Stimulated activated CD4-positive, alpha-beta T cell treated with anti-CD3 and anti-CD28 coated beads, Interleukin-1b, Interleukin-23, amount 100 ng/mL, for 48 hours (primary cell): ENCODE results near the gene CDKAL1.
A peak's percentile ranks its signal among the peaks of the same experiment; 100 is the strongest.
"Not testable (repeated sequence)": the region's sequence is repeated elsewhere in the genome, so short reads cannot be mapped to it uniquely, and the experiment has no call there.

Experiments used
- DNase-seq: peaks from one replicate; pipeline ENCODE4 v3.0.0-alpha.2; 2020

The CDKAL1 gene

GRCh38 chr6:21230536-21230935, 696.3 kb downstream of the CDKAL1 start:
- DNase-seq, result no peak

DNA sequence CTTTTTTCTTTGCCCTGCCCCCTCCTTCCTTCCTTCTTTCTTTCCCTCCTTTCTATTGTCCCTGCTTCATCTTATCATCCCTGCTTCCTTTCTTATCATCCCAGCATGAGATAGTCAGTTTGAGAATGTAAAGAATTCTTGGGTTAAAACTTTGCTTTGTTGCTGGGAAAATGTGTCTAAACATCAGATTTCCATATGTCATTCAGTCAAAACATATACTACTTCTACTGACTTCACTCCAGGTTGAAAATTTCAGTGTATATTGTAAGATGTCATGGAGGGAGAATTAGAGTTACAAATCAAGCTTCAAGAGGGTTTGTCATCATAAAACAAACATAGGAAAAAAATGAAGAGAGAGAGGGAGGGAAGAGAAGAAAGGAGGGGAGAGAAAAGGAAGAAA, 700.9 kb downstream of the CDKAL1 start:
- DNase-seq, result no peak

DNA sequence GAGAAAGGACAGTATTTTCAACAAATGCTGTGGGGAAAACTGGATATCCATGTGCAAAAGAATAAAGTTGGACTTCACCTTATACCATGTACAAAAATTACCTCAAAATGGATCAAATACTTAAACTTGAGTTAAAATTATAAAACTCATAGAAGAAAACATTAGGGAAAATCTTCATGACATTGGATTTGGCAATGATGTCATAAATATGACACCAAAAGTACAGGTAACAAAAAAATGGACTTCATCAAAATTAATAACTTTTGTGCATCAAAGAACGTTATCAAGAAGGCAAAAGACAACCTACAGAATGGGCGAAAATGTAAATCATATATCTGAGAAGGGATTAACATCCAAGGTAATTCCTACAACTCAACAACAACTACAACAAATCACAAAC, 704.0 kb downstream of the CDKAL1 start:
- no peak for DNase-seq

GRCh38 chr6:21240709-21241108, 706.5 kb downstream of the CDKAL1 start:
- no peak for DNase-seq

- no peak for DNase-seq
Observed at GRCh38 chr6:21241231-21242130, 707.2 kb downstream of the CDKAL1 start.

DNA sequence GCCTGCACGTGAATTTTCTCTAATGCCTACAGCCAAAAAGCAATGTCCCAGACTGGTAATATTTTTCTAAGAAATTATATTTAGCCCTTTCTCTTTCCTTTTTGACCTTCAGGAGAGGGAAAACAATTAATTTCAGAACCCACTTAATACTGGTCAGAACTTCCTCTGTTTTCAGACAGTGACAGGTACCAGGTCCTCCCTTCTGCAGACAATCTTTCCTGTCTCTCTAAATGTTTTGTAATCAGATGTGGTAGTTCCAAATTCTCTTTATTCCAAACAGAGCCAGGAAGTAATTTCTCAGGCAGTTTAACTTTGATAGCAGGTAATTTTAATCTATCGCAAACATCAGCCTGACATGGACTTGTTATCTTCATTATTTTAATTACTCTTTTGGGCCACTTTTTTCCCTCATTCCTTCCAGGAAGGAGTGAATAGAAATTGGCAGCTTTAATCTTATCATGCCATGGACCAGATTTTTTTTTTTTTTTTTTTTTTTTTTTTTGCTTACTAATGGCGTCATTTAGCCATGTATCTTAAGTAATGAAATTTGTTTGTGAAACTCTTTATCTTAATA, 710.7 kb downstream of the CDKAL1 start:
- no peak for DNase-seq

GRCh38 chr6:21245488-21245887, 711.2 kb downstream of the CDKAL1 start:
- DNase-seq, result no peak

DNA sequence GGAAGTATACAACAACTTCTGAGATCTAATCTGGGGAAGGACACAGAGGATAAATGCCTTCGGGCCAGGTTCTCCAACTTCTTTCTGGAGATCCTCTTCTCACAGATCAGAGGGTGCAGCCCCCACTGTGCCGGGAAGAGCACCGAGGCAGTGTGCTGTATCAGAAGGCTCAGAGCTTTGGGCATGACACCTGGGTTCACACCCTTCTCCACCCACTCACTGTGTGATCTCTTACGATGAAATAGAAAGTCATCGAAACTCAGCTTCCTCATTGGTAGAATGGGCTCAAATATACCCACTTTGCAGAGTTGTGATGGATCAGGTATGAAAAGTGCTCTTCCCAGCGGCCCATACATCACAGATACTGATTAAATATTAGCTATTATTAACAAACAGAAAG, 711.8 kb downstream of the CDKAL1 start:
- DNase-seq, result no peak

DNA sequence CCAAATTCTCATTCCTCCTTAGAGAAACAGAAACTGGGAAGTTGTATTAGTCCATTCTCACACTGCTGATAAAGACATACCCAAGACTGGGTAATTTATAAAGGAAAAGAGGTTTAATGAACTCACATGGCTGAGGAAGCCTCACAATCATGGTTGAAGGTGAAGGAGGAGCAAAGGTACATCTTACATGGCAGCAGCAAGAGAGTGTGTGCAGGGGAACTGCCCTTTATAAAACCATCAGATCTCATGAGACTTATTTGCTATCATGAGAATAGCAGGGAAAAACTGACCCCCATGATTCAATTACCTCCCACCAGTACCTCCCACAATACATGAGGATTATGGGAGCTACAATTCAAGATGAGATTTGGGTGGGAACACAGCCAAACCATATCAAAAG, 720.2 kb downstream of the CDKAL1 start:
- DNase-seq, result not testable (repeated sequence)

GRCh38 chr6:21256197-21256596, 721.9 kb downstream of the CDKAL1 start:
- no peak for DNase-seq

GRCh38 chr6:21257125-21257524, 722.9 kb downstream of the CDKAL1 start:
- DNase-seq, result no peak

GRCh38 chr6:21258665-21259064, 724.4 kb downstream of the CDKAL1 start:
- DNase-seq, result no peak

GRCh38 chr6:21259660-21260059, 725.4 kb downstream of the CDKAL1 start:
- DNase-seq, result no peak

- DNase-seq, result no peak
Observed at GRCh38 chr6:21262504-21262903, 728.2 kb downstream of the CDKAL1 start.

DNA sequence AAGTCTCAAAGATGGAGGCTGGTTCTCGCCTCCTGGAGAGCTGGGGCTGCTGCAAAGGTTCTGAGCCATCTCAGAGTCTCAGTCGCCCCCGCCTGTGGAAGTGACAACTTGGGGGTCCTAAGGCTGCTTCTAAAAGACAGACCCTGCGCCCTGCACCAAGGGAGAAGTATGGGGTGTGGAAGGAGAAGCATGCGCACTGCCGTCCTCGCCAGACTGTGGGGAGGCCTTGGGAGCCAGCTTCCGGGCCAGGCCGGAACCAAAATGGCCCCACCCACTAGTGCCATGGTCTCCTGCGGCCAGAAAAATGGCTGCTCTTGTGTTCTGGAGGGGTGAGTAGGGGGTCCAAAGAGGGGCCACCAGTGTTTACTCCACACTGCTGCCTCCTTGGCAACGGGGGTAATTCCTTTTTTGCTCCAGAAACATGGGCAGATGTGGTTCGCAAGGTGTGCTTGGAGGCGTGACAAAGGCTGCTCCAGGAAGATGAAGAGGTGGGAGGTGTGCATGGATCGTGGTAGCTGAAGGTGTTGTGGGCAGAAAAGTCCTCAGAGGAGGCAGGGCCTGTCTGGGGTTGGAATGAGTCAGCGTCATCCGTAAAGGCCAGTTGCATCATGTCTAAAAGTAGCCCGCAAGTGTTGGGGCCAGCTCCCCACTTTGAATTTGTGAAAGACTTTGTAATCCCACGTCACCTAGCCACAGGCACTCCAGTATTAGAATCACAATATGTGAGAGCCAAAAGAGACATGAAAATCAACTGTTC, 729.5 kb downstream of the CDKAL1 start:
- DNase-seq, result peak; percentile 2

DNA sequence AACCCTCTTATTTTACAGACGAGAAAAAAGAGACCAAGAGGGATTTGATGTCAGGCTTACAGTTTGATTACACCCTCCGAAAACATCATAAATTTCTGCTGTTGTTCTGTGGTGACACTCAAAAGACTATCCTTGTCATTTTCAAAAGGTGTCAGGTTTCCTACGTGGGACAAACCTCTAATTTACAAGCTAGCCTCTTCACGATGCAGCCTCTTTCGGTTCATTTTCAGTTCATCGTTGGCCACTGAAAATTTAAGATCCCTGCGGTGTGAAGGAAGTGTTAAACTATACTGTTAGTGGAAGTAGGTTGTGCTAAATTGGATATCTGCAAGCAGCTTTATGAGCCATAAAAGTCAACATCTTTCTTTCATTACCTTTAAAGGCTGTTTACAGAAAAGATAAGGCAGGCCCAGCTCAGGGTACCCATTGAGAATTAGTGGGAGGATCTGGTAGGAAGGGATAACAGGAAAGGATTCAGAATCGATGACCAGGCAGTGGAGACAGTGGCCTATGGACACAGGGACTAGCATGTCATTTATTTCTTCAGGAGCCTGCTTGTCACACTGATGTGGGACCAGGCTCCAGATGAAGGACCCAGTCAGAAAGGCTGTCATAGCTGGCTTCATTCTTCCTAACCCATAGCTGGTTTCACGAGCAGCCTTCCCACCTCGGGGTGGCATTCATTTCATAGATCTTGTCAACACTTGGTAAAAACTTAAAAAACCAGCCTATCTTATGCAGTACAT, 730.2 kb downstream of the CDKAL1 start:
- DNase-seq, result no peak

- DNase-seq, result peak; percentile 43
Observed at GRCh38 chr6:21265034-21265729, 730.9 kb downstream of the CDKAL1 start.

GRCh38 chr6:21265730-21266044, 731.4 kb downstream of the CDKAL1 start:
- DNase-seq, result no peak

GRCh38 chr6:21270636-21271201, 736.5 kb downstream of the CDKAL1 start:
- no peak for DNase-seq

DNA sequence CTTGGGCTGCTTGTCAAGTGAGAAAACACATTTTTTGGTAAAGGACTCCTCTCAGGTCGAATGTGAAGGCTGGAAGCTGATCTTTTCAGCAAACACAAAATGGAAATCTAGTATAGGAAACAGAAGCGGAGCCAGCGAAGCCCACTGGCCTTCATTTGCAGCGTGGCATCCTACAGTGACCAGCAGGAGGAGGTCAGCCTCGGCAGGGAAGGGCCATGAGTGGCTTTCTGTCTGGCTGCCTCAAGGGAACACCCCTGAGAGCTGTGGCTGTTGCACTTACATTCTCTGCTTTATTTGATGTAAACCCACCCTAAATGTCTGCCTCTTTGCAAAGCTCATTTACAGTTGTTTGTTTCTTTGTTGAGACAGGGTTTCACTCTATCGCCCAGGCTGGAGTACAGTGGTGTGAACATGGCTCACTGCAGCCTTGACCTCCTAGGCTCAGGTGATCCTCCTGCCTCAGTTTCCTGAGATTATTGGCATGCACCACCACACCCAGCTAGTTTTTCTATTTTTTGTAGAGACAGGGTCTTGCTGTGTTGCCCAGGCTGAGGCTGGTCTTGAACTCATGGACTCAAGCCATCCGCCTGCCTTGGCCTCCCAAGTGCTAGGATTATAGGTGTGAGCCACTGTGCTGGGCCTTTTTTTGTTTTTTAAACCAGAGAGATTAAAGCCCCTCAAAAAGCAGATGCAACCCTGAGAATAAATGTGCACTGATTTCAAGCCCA, 737.3 kb downstream of the CDKAL1 start:
- no peak for DNase-seq

GRCh38 chr6:21273451-21273850, 739.2 kb downstream of the CDKAL1 start:
- no peak for DNase-seq

DNA sequence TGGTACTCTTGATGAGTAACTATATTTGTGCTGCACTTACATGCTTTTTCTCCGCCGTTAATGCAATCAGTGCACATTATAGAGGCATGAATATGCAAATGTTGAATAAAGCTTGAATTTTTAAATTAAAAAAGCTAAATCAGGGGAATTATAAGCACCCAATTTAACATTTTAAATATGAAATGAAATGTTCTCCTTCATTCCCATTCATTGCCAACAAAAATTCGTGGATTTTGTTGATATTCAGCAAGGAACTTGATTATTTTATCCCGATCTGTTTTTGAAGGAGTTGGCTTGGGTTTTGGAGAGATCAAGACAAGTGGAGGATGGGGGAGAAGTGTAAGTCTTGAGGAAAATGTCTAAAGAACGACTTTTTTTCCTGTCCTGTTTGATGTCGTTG, 740.6 kb downstream of the CDKAL1 start:
- DNase-seq, result no peak
